HG03378 (cell line): Measurements from ENCODE around the gene FGFR2.
"Not testable (repeated sequence)": the region's sequence is repeated elsewhere in the genome, so short reads cannot be mapped to it uniquely, and the experiment has no call there.

Experiments
- ATAC-seq: cut with Tn5 transposase; IDR thresholded peaks from one replicate; pipeline ENCODE4 v1.9.1; 2021; ENCODE audit warnings: mild to moderate bottlenecking, moderate library complexity; ENCODE audit not compliant: unreplicated experiment

The FGFR2 gene

GRCh38 chr10:121525251-121526134, 72.8 kb downstream of the FGFR2 start:
- ATAC-seq: no peak

- no peak for ATAC-seq
Observed at GRCh38 chr10:121524157-121524817, 74.0 kb downstream of the FGFR2 start.

GRCh38 chr10:121522831-121523230, 75.4 kb downstream of the FGFR2 start:
- ATAC-seq: no peak

GRCh38 chr10:121521794-121522556, 76.3 kb downstream of the FGFR2 start:
- no peak for ATAC-seq

GRCh38 chr10:121520526-121520925, 77.7 kb downstream of the FGFR2 start:
- ATAC-seq: not testable (repeated sequence)

GRCh38 chr10:121519901-121520493, 78.2 kb downstream of the FGFR2 start:
- no peak for ATAC-seq

- no peak for ATAC-seq
Observed at GRCh38 chr10:121519411-121519810, 78.8 kb downstream of the FGFR2 start.

GRCh38 chr10:121518333-121518732, 79.9 kb downstream of the FGFR2 start:
- no peak for ATAC-seq

GRCh38 chr10:121516093-121516865, 82.0 kb downstream of the FGFR2 start:
- ATAC-seq: peak; percentile 69

- no peak for ATAC-seq
Observed at GRCh38 chr10:121514141-121514865, 83.9 kb downstream of the FGFR2 start.

- ATAC-seq: no peak
Observed at GRCh38 chr10:121511943-121512342, 86.3 kb downstream of the FGFR2 start.

GRCh38 chr10:121511460-121511859, 86.8 kb downstream of the FGFR2 start:
- no peak for ATAC-seq

- no peak for ATAC-seq
Observed at GRCh38 chr10:121510201-121510771, 88.0 kb downstream of the FGFR2 start.

GRCh38 chr10:121509796-121510195, 88.4 kb downstream of the FGFR2 start:
- no peak for ATAC-seq

- no peak for ATAC-seq
Observed at GRCh38 chr10:121509112-121509511, 89.1 kb downstream of the FGFR2 start.

- no peak for ATAC-seq
Observed at GRCh38 chr10:121503587-121504051, 94.6 kb downstream of the FGFR2 start.

- no peak for ATAC-seq
Observed at GRCh38 chr10:121501796-121502195, 96.4 kb downstream of the FGFR2 start.

- ATAC-seq: no peak
Observed at GRCh38 chr10:121500701-121501332, 97.4 kb downstream of the FGFR2 start.
